Stimulated activated CD8-positive, alpha-beta memory T cell treated with anti-CD3 and anti-CD28 coated beads, Interleukin-7, amount 100 ng/mL, for 1 hour (primary cell): ENCODE results near the gene ARL13B.

ENCODE experiments used
- DNase-seq, 2 donors: peaks; one replicate each; pipeline ENCODE4 v3.0.0-alpha.2; 2020; ENCODE audit warnings: low read depth in 2 of 2

ARL13B gene

DNA sequence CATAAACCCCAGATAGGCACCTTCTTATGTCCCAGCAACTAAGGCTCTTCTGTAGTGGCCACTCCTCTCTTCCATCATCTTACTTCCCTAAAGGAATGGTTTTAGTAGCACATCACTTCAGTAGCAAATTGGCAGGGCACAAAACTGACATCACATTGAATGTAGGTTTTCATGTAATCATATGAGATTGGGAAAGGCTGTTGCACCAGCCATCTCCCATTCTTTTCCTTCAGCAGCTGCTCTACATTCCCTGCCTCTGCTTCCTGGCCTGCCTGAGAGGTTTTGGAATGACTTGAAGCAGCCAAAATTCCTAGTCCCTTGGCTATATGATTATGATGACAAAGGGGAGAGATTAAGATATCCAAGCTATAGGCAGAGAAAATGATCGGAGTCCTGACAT, 119.4 kb downstream of the ARL13B start:
- DNase-seq: no peak

DNA sequence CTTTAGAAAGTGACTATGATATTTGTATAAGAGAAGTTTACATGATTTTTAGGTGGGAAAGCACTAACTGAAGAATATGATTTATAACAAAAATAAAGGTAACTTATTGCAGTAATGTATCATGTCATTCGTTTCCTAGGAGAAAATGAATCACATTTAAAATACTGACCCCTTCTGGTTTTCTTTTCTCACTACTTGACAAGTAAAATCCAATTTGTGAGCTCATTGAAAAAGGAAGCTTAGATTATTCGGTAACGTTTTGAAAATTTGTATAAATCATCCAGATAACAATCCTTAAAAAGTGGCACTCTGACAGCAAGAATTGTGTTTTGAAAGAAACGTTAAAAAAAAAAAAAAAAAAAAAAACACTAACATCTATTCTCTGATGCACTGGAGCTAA, 121.9 kb downstream of the ARL13B start:
- no peak for DNase-seq
